ENCODE data around the gene HNF4A. TPM values are rescaled to one million over a fixed set of nuclear protein-coding genes. Genes with fewer than 3 reads are reported as not detected.

HNF4A gene
- polyA plus RNA-seq, 1 of the 3 experiments (the other 2 are of a cell fraction), result not detected

GRCh38 chr20:44306927-44307326, 48.6 kb upstream of the HNF4A start:
- Histone ChIP-seq H3F3A (replicated peaks; ENCODE audit: insufficient read depth) (no peaks in the 10 kb centered on the region), H3K79me2 (ENCODE audit: insufficient read depth) (peaks cover 13% of the 10 kb centered on the region; the same call in 1 of the 2 replicates), H3K36me3 (replicated peaks in 1 of 2; ENCODE audit: control insufficient read depth in 1 of 2, insufficient read depth in 2 of 2, low read length in 1 of 2) (peaks cover 2 to 3% of the 10 kb centered on the region in 2 experiments), H3K4me1 (ENCODE audit: control insufficient read depth in 1 of 2, insufficient read depth in 2 of 2, low read depth in 1 of 2, low read length in 1 of 2) (peaks cover 4 to 10% of the 10 kb centered on the region in 2 experiments; a peak in 1 of 4 replicates), H3K4me3 (ENCODE audit: low read depth in 2 of 2, low read length in 1 of 2) (no peak overlapping the region), H2AFZ (ENCODE audit: low read depth) (no peak overlapping the region), H3K4me2 (no peak overlapping the region), H3K9me2 (no peaks in the 10 kb centered on the region), H3K9ac (no peak overlapping the region), H3K27ac (ENCODE audit: low read depth in 2 of 2, low read length in 1 of 2) (no peak overlapping the region), H4K20me1 (ENCODE audit: insufficient read depth) (no peaks in the 10 kb centered on the region), H3K9me3 (no peaks in the 10 kb centered on the region), H3K27me3 (ENCODE audit: insufficient read depth) (no peaks in the 10 kb centered on the region)
- 78% methylated on average over 9 of the region's 9 CpGs for WGBS (ENCODE audit: low lambda C conversion rate)
- TF ChIP-seq RFX5 (IDR thresholded peaks at IDR 0.05; ENCODE audit: low read length) (no peak), SIN3A (IDR thresholded peaks at IDR 0.05; ENCODE audit: borderline replicate concordance, low read depth, low read length) (no peak), CHD2 (IDR thresholded peaks at IDR 0.05; ENCODE audit: low read length, partially characterized antibody) (no peak), TAF1 (IDR thresholded peaks at IDR 0.05; ENCODE audit: borderline replicate concordance, low read depth, low read length) (no peak), PBX3 (IDR thresholded peaks at IDR 0.05) (no peak), USF1 (IDR thresholded peaks at IDR 0.05; ENCODE audit: borderline replicate concordance, low read depth) (no peak), JUND (IDR thresholded peaks at IDR 0.05) (no peak), EP300 (IDR thresholded peaks at IDR 0.05; ENCODE audit: borderline replicate concordance in 1 of 2, low read depth in 1 of 2, low read length in 1 of 2) (no peak), GABPA (IDR thresholded peaks at IDR 0.05; ENCODE audit: low read depth) (no peak), SMC3 (IDR thresholded peaks at IDR 0.05; ENCODE audit: low read depth, low read length) (no peak), YY1 (IDR thresholded peaks at IDR 0.05; ENCODE audit: low read depth) (no peak), FOXM1 (IDR thresholded peaks at IDR 0.05; ENCODE audit: low read depth) (no peak), ELF1 (IDR thresholded peaks at IDR 0.05) (no peak), IRF3 (IDR thresholded peaks at IDR 0.05; ENCODE audit: low read depth, low read length) (no peak), NRF1 (IDR thresholded peaks at IDR 0.05; ENCODE audit: low read depth, low read length) (no peak)
- TF ChIP-seq, protein P1, sequence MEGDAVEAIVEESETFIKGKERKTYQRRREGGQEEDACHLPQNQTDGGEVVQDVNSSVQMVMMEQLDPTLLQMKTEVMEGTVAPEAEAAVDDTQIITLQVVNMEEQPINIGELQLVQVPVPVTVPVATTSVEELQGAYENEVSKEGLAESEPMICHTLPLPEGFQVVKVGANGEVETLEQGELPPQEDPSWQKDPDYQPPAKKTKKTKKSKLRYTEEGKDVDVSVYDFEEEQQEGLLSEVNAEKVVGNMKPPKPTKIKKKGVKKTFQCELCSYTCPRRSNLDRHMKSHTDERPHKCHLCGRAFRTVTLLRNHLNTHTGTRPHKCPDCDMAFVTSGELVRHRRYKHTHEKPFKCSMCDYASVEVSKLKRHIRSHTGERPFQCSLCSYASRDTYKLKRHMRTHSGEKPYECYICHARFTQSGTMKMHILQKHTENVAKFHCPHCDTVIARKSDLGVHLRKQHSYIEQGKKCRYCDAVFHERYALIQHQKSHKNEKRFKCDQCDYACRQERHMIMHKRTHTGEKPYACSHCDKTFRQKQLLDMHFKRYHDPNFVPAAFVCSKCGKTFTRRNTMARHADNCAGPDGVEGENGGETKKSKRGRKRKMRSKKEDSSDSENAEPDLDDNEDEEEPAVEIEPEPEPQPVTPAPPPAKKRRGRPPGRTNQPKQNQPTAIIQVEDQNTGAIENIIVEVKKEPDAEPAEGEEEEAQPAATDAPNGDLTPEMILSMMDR (IDR thresholded peaks at IDR 0.05), result no peak
- ChIA-PET POLR2A (no interaction called here), CTCF (interaction anchor here (1.3 to 10.7 kb wide), 2 partner anchors 77 to 92 kb away, joined by 4 to 264 read pairs; partner anchors contain the start of gene OSER1)
- DNase-seq, result no peak
